Measurements from ENCODE around the gene DMWD. TPM values are rescaled to one million over a fixed set of nuclear protein-coding genes. Genes with fewer than 3 reads are reported as not detected.

Gene DMWD
- total RNA-seq, 1 experiment from 2014 or later, result 86.7 TPM

DNA sequence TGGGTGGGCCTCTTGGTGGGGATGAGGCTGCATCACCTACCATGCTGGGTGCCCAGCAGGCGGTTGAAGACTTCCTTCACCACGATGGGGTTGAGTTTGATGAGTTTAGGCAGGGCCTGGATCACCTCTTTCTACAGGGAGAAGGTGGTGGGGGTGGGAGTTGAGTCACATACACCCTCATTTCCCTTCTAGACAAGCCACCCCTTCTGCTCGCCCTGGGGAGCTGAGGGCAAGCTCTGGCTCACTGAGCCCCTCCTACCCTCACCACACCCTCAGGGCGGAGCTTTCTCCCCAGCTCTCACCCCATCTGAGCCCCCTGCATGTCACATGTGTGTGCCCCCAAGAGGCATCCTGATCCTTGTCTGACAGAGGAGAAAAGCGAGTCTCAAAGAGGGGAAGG, 30.1 kb upstream of the DMWD start:
- no peaks in the 10 kb centered on the region for H3K4me1 ChIP-seq (ENCODE audit: insufficient read depth, low read length, poor library complexity, severe bottlenecking)
- H3K27ac ChIP-seq (ENCODE audit: low read depth, low read length, poor library complexity, severe bottlenecking), result no peak overlapping the region
- H3K36me3 ChIP-seq (ENCODE audit: insufficient read depth, low read length, poor library complexity, severe bottlenecking), result peaks cover 45% of the 10 kb centered on the region
- BruUV-seq (replicated peaks), result no TSS peak
- H3K9me3 ChIP-seq (ENCODE audit: low read depth, low read length, poor library complexity, severe bottlenecking), result no peaks in the 10 kb centered on the region
- ChIA-PET CTCF (no interaction called here), POLR2A (ENCODE audit: low non-redundant PET) (interaction anchor here (0.5 to 0.7 kb wide), 2 partner anchors 590 to 953 kb away, joined by 3 to 4 read pairs; no protein-coding TSS in a partner anchor)
- no peak for TF ChIP-seq EZH2 (IDR thresholded peaks at IDR 0.05; ENCODE audit: borderline replicate concordance, low read depth, low read length, poor library complexity, severe bottlenecking)
- TF ChIP-seq, protein P1, sequence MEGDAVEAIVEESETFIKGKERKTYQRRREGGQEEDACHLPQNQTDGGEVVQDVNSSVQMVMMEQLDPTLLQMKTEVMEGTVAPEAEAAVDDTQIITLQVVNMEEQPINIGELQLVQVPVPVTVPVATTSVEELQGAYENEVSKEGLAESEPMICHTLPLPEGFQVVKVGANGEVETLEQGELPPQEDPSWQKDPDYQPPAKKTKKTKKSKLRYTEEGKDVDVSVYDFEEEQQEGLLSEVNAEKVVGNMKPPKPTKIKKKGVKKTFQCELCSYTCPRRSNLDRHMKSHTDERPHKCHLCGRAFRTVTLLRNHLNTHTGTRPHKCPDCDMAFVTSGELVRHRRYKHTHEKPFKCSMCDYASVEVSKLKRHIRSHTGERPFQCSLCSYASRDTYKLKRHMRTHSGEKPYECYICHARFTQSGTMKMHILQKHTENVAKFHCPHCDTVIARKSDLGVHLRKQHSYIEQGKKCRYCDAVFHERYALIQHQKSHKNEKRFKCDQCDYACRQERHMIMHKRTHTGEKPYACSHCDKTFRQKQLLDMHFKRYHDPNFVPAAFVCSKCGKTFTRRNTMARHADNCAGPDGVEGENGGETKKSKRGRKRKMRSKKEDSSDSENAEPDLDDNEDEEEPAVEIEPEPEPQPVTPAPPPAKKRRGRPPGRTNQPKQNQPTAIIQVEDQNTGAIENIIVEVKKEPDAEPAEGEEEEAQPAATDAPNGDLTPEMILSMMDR (conservative IDR thresholded peaks at IDR 0.05; ENCODE audit: low read depth, low read length), result no peak
- no peaks in the 10 kb centered on the region for H3K27me3 ChIP-seq (replicated peaks; ENCODE audit: insufficient read depth, low read depth, low read length, poor library complexity)
- no peak for DNase-seq (ENCODE audit: low spot score)
- intact Hi-C loops (cut with micrococcal nuclease; ENCODE audit: unreplicated experiment), result no loop called here
- H3K4me3 ChIP-seq (ENCODE audit: low read depth, low read length, poor library complexity, severe bottlenecking), result no peak overlapping the region

GRCh38 chr19:45821570-45821969, 28.9 kb upstream of the DMWD start:
- H3K4me3 ChIP-seq (ENCODE audit: low read depth, low read length, poor library complexity, severe bottlenecking), result no peak overlapping the region
- no peaks in the 10 kb centered on the region for H3K4me1 ChIP-seq (ENCODE audit: insufficient read depth, low read length, poor library complexity, severe bottlenecking)
- TF ChIP-seq, protein P1 (conservative IDR thresholded peaks at IDR 0.05; ENCODE audit: low read depth, low read length), result no peak
- TF ChIP-seq EZH2 (IDR thresholded peaks at IDR 0.05; ENCODE audit: borderline replicate concordance, low read depth, low read length, poor library complexity, severe bottlenecking), result no peak
- no TSS peak for BruUV-seq (replicated peaks)
- ChIA-PET POLR2A (ENCODE audit: low non-redundant PET) (interaction anchor here (0.5 kb wide), 1 partner anchor 17 kb away, joined by 3 read pairs; no protein-coding TSS in a partner anchor), CTCF (no interaction called here)
- intact Hi-C loops (cut with micrococcal nuclease; ENCODE audit: unreplicated experiment), result no loop called here
- no peak overlapping the region for H3K27ac ChIP-seq (ENCODE audit: low read depth, low read length, poor library complexity, severe bottlenecking)
- no peak for DNase-seq (ENCODE audit: low spot score)
- H3K27me3 ChIP-seq (replicated peaks; ENCODE audit: insufficient read depth, low read depth, low read length, poor library complexity), result no peaks in the 10 kb centered on the region
- peaks cover 42% of the 10 kb centered on the region for H3K36me3 ChIP-seq (ENCODE audit: insufficient read depth, low read length, poor library complexity, severe bottlenecking)
- no peaks in the 10 kb centered on the region for H3K9me3 ChIP-seq (ENCODE audit: low read depth, low read length, poor library complexity, severe bottlenecking)

DNA sequence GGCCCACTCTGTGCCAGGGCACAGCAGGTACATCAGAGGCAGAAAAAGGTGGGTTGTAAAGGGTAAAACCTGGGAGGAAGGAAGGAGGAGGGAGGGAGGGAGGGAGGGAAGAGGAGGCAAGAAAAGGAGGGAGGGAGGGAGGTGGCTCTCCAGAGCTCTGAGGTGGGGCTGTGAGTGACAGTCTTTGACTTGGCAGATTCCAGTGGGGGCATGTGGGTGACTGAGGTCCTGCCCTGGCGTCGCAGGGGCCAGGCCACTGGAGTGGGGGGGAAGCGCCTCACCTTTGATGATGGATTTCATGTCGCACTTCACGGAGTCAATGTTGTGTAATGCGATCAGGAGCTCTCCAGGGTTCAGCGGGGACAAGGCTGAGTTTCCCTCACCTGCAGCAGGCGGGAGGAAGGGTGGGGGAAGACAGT, 28.5 kb upstream of the DMWD start:
- Histone ChIP-seq H3K4me1 (ENCODE audit: insufficient read depth, low read length, poor library complexity, severe bottlenecking) (no peaks in the 10 kb centered on the region), H3K9me3 (ENCODE audit: low read depth, low read length, poor library complexity, severe bottlenecking) (no peaks in the 10 kb centered on the region), H3K27me3 (replicated peaks; ENCODE audit: insufficient read depth, low read depth, low read length, poor library complexity) (no peaks in the 10 kb centered on the region), H3K27ac (ENCODE audit: low read depth, low read length, poor library complexity, severe bottlenecking) (peak overlapping the region; percentile 23), H3K36me3 (ENCODE audit: insufficient read depth, low read length, poor library complexity, severe bottlenecking) (peaks cover 37% of the 10 kb centered on the region), H3K4me3 (ENCODE audit: low read depth, low read length, poor library complexity, severe bottlenecking) (no peak overlapping the region)
- ChIA-PET POLR2A (ENCODE audit: low non-redundant PET) (interaction anchor here (0.5 kb wide), 1 partner anchor 16 kb away, joined by 3 read pairs; no protein-coding TSS in a partner anchor), CTCF (no interaction called here)
- no peak for TF ChIP-seq EZH2 (IDR thresholded peaks at IDR 0.05; ENCODE audit: borderline replicate concordance, low read depth, low read length, poor library complexity, severe bottlenecking)
- TF ChIP-seq, protein P1 (conservative IDR thresholded peaks at IDR 0.05; ENCODE audit: low read depth, low read length), result no peak
- no TSS peak for BruUV-seq (replicated peaks)
- intact Hi-C loops (cut with micrococcal nuclease; ENCODE audit: unreplicated experiment), result no loop called here
- no peak for DNase-seq (ENCODE audit: low spot score)

All from A673 (cell line).